CD4-positive, alpha-beta T cell treated with Interleukin-6 for 4 hours (primary cell): ENCODE data around the gene SETX.

ENCODE experiments used
- DNase-seq: peaks from one replicate; pipeline ENCODE4 v3.0.0-alpha.2; 2020; ENCODE audit warnings: mixed read lengths

Gene SETX

DNA sequence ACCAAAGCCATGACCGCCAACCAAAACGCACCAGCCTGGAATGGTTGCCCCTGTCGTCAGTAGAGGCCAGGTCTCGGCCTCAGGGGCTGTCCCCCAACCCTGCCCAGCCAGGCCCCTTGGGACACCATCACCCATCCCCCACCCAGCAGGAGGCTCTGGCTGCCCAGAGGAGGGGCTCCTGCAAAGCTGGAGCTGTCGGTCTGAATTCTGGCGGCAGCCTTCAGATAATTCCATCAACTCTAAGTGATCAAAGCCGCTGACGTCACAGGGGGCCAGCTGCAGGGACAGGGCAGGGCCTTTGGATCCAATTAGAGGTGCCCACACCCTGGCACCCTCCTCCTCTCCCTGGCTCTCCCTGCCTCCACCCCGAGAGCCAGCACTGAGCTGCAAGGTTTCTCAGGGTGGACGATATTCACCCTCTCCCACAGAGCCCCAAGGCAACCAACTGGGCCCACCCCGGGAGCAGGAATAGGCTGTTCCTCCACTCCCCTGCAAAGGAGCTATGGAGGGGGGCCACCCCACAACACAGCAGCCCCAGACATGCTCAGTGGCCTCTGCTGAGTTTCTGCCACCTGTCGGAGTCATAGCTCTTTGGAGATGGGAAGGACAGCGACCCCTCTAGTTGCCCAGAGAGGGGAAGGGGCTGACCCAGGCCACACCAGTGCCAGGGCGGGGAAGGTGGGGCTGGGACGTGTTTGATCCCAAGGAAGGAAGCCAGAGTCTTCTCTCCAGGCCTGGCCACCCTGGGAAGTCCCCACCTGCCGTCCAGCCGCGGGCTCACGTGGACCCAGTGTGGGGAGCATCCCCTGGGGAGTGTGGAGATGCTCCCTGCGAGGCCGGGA, 114.6 kb downstream of the SETX start:
- no peak for DNase-seq

DNA sequence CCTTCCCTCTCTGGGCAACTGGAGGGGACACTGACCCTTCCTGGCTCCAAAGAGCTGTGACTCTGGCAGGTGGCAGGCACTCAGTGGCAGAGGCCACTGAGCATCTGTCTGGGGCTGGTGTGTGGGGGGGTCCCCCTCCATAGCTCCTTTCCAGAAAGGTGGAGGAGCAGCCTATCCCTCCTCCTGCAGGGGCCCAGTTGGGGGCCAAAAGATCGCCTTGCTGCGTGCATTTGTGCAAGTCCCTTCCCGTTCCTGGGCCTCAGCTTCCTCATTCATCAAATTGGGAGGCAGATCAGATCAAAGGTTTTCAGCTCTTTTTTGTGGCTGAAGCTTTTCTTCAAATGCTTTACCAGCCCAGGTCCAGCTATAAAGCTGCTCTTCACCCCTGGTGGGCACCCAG, 115.3 kb downstream of the SETX start:
- DNase-seq: no peak

GRCh38 chr9:132238992-132239391, 115.8 kb downstream of the SETX start:
- no peak for DNase-seq

GRCh38 chr9:132238026-132238972, 116.5 kb downstream of the SETX start:
- DNase-seq: no peak

GRCh38 chr9:132237481-132237880, 117.3 kb downstream of the SETX start:
- no peak for DNase-seq

- DNase-seq: no peak
These were observed 118.0 kb downstream of the SETX start for GRCh38 chr9:132236662-132237311.

DNA sequence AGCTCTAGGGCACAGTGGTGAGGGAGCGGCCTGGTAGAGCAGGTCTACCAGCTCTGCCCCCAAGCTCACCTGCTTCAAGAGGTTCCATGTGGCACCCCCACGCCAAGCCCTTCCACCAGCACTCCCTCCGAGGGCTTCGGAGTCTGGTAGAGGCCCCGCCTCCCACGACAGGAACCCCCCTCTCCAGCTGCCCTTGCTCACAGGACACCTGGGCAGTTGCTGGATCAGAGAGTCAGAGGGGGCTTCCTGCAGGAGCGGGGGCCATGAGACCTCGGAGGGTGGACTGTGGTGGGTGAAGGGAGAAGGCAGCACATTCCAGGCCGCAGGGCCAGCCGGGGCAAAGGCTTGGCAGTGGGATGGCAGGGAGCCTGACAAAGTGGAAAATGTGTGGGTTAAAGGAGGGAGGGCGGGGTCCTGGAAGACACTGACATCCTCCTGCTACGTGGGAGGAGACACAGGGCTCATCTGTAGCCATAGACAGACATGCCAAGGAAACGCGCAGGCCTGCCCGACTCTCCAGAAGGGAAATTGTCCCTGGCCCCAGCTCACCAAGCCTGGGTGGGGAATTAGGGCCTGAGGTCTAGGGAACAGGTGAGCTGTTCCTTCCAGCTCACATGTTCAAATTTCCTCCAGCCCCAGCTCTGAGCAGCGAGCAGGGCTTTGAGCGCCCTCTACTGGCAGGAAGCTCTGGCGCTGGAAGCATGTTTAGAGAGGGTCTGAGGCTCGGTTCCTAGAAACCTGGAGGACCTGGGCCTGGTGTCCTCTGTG, 118.7 kb downstream of the SETX start:
- DNase-seq: peak; percentile 85

GRCh38 chr9:132235125-132235524, 119.7 kb downstream of the SETX start:
- DNase-seq: no peak

DNA sequence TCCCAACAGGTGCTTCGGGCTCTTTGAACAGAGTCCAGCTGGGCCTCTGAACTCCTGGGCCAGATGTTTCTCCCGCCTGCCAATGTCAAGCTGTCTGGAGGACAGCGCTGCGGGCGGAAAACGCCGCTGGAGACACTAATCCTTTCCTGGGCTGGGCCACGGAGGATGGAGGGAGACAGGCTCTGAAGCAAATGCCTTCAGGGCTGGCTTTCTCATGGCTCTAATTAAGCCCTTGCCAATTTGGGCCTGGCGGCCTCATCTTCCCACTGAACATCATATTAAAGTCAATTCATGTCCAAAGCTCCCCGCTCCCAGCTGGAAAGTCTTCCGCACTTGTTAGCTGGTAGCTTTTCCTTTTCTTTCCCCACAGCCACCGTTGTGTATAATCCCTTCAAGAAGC, 120.3 kb downstream of the SETX start:
- DNase-seq: no peak

- DNase-seq: no peak
These were observed 121.6 kb downstream of the SETX start for GRCh38 chr9:132233138-132233537.

GRCh38 chr9:132232522-132232921, 122.3 kb downstream of the SETX start:
- DNase-seq: no peak

DNA sequence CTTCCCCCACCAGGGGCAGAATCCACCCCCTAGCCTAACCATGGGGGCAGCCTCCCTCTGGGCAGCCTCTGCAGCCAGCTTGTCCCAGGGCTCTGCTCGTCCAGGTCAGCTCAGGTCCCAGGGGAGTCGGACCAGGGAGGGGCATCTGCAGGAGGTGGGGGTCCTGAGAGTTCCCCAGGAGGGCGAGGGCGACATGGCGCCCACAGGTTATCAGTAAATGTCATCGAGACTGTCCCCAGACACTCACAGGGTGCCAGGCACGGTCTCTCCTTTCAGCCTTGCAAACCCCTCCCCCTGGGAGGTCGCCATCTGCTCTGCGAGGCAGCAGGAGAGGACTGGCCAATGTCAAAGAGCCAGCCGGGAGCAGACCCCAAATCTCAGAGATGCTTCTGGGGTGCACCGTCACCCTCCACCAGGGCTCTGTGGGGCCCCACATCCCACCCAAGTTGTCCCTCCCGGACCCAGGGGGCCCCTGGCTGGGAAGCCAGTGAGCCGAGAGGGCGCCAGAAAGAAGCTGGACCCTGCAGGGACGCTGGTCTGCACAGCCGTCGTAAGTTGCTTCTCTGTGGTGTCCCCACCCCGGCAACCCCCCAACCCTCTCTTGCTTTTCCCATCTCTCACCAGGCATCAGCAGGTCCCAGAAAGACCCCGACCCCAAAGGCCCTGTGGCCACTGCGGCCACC, 123.6 kb downstream of the SETX start:
- no peak for DNase-seq

DNA sequence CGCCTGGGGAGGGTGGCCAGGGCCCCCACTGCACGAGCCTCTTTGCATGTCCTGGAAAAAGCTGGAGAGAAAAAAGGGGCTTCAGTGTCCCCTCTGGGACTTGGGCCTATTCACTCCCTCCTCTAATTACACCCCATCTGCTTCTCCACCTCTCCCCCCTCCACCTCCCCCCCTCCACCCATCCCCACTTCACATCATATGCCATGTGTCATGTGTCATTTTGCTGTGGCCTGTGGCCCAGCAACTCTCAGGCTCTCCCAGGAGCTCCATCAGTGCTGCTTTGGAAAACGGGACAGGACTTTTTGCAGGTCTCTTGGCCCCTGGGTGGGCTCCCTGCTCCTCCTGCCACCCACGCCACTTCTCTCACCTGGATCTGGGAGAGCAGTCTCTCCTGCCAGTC, 124.2 kb downstream of the SETX start:
- no peak for DNase-seq

DNA sequence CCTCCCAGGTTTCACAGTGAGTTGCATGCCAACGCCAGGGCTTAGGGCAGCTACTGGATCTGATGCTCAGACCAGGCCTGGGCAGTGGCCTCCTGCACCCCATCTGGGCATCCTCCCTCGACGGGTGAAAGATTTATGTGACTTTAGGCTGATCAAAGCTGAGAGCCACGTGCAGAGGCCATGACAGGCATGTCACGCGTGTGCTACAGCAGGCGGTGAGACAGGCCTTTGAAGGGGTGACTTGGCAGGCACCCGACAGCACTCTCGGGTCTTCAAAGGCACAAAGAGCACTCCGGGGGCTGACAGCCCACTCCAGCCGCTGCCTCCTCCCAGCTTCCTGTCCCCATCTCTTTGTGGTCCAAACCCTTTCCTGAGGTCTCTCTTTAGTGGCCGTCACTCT, 126.7 kb downstream of the SETX start:
- DNase-seq: no peak

DNA sequence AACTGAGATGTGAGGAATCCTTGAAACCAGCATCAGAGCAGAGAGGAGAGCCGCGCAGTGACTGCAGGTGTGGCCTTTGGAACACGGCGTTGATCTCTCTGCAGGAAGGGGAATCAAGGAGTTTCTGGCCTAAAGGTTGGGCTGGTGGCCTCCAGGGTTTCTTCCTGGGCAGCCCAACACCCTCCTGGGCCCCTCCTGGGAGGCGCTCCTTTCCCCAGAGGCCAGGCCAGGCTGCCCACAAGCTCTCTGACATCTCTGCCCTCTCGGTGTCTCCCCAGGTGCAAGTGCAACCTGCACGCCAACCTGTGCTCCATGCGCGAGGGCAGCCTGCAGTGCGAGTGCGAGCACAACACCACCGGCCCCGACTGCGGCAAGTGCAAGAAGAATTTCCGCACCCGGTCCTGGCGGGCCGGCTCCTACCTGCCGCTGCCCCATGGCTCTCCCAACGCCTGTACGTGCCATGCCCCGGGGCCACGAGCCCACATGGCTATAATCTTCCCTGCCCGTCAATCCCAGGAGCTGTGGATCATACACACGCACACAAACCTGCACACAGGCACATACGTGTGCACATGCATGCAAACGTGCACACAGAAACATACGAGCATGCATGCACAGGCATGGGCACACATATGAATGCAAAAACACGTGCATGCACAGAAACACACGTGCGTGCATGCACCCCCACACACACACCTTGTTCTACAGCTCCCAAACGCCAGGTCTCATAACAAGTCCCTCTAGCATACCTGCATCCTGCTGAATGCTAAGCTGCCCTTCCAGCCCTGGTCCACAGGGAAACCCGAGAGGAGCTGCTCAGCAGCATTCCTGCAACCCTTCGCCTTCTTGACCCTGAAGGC, 128.0 kb downstream of the SETX start:
- DNase-seq: no peak

DNA sequence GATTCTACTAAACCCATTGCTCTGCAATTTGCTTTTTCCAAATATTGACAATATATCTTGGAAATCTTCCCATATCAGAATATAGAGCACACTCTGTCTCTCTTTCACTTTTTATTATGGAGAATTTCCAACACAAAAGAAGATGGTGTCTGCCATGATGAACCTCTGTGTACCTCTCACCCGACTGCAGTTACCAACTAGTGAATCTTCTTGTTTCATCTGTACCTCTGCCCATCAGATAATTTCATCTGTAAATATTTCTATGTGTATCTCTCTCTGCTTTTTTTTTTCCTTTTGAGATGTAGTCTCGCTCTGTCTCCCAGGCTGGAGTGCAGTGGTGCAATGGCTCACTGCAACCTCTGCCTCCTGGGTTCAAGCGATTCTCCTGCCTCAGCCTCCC, 130.1 kb downstream of the SETX start:
- no peak for DNase-seq

DNA sequence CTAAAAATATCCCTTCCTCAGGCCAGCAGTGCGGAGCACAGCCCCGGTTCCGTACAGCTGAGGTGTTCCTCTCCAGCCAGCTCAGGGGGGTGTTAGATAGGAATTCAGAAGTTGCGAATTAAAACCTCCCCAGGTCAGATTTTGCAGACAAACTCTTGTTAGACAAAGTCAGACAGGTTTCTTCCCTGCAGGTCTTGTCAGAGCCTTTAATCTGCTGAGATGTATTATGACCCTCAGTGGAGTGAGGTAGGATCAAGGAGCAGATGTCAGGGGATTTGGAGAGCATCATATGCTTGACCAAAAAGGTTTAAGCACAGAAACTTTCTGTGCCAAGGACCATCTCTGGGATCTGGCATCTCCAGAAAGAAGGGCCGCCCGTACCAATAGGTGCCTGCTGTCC, 132.8 kb downstream of the SETX start:
- no peak for DNase-seq

DNA sequence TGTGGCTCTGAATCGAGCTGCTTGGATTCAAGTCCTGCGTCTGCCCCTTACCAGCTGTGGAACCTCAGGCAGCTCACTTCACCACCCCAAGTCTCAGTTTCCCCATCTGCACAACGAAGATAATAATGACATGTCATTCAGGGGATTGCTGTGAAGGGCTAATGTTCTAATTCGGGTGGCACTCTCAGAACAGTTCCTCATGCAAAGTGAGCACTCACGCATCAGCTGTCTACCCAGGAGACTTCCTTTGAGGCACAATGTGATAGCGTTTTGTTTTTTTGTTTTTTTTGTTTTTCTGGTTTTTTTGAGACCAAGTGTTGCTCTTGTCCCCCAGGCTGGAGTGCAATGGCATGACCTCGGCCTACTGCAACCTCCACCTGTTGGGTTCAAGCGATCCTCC, 136.6 kb downstream of the SETX start:
- no peak for DNase-seq

GRCh38 chr9:132216861-132217619, 137.7 kb downstream of the SETX start:
- no peak for DNase-seq

- DNase-seq: no peak
These were observed 140.7 kb downstream of the SETX start for GRCh38 chr9:132214027-132214622.
